Neural crest cell (in vitro differentiated cells): Measurements from ENCODE around the gene TEPSIN. TPM values are rescaled to one million over a fixed set of nuclear protein-coding genes. Genes with fewer than 3 reads are reported as not detected.

ENCODE experiments used
- DNase-seq: peaks from one replicate; pipeline ENCODE4 v3.0.0; 2021; ENCODE audit warnings: low read depth, mixed read lengths, low spot score
- H3K27ac Mint-ChIP-seq: one replicate; pipeline ENCODE4 v1.8.0; 2021; ENCODE audit warnings: mild to moderate bottlenecking, mixed read lengths; ENCODE audit not compliant: unreplicated experiment
- H3K27me3 Mint-ChIP-seq: 2 replicates; pipeline ENCODE4 v1.8.0; 2021; ENCODE audit warnings: low read depth, mild to moderate bottlenecking, mixed read lengths
- H3K36me3 Mint-ChIP-seq: 2 replicates; pipeline ENCODE4 v1.8.0; 2021; ENCODE audit warnings: low read depth, mild to moderate bottlenecking, mixed read lengths
- H3K4me1 Mint-ChIP-seq: 2 replicates; pipeline ENCODE4 v1.8.0; 2021; ENCODE audit warnings: mixed read lengths
- H3K4me3 Mint-ChIP-seq: one replicate; pipeline ENCODE4 v1.8.0; 2021; ENCODE audit warnings: mild to moderate bottlenecking, mixed read lengths
- H3K9me3 Mint-ChIP-seq: 2 replicates; pipeline ENCODE4 v1.8.0; 2021; ENCODE audit warnings: mixed read lengths
- CTCF ChIP-seq: fragments of 200-600 bp; sonication (generic); conservative IDR thresholded peaks from 2 replicates; pipeline ENCODE4 v1.5.0; 2021; ENCODE audit warnings: antibody characterized with exemption, mild to moderate bottlenecking
- total RNA-seq: library from RNA; stranded (reverse); gene quantifications from 2 replicates; pipeline ENCODE4 v1.2.1, GENCODE V29; 2021

The TEPSIN gene
- total RNA-seq, 1 donor from 2014 or later = 40.4 TPM

GRCh38 chr17:81196505-81197408 lies 42.1 kb downstream of the TEPSIN start:
- no peaks in the 10 kb centered on the region for H3K9me3 Mint-ChIP-seq
- H3K36me3 Mint-ChIP-seq = no peaks in the 10 kb centered on the region
- no peak overlapping the region for H3K27ac Mint-ChIP-seq
- peaks cover 4% of the 10 kb centered on the region for H3K4me1 Mint-ChIP-seq
- no peak for DNase-seq
- no peaks in the 10 kb centered on the region for H3K27me3 Mint-ChIP-seq
- no peak for TF ChIP-seq CTCF
- no peak overlapping the region for H3K4me3 Mint-ChIP-seq

- Mint-ChIP-seq H3K4me3 (no peak overlapping the region), H3K9me3 (no peaks in the 10 kb centered on the region), H3K27me3 (no peaks in the 10 kb centered on the region), H3K4me1 (peaks cover 4% of the 10 kb centered on the region), H3K36me3 (no peaks in the 10 kb centered on the region), H3K27ac (no peak overlapping the region)
- no peak for DNase-seq
- TF ChIP-seq CTCF = no peak
Measured at GRCh38 chr17:81195941-81196495, 42.8 kb downstream of the TEPSIN start.

- Mint-ChIP-seq H3K27ac (no peak overlapping the region), H3K9me3 (no peaks in the 10 kb centered on the region), H3K27me3 (no peaks in the 10 kb centered on the region), H3K4me3 (no peak overlapping the region), H3K36me3 (no peaks in the 10 kb centered on the region), H3K4me1 (no peaks in the 10 kb centered on the region)
- no peak for DNase-seq
- TF ChIP-seq CTCF = no peak
Measured at GRCh38 chr17:81194941-81195901, 43.6 kb downstream of the TEPSIN start.

- Mint-ChIP-seq H3K4me3 (no peak overlapping the region), H3K27me3 (no peaks in the 10 kb centered on the region), H3K4me1 (no peaks in the 10 kb centered on the region), H3K27ac (no peak overlapping the region), H3K36me3 (no peaks in the 10 kb centered on the region), H3K9me3 (no peaks in the 10 kb centered on the region)
- no peak for TF ChIP-seq CTCF
- DNase-seq = no peak
Measured at GRCh38 chr17:81194225-81194760, 44.6 kb downstream of the TEPSIN start.
